Central memory CD4-positive, alpha-beta T cell (primary cell): ENCODE data around the gene KCNAB1.
"Not testable (repeated sequence)": the region's sequence is repeated elsewhere in the genome, so short reads cannot be mapped to it uniquely, and the experiment has no call there.

Experiments
- DNase-seq: peaks from one replicate; pipeline ENCODE4 v3.0.0; 2022

KCNAB1 gene

DNA sequence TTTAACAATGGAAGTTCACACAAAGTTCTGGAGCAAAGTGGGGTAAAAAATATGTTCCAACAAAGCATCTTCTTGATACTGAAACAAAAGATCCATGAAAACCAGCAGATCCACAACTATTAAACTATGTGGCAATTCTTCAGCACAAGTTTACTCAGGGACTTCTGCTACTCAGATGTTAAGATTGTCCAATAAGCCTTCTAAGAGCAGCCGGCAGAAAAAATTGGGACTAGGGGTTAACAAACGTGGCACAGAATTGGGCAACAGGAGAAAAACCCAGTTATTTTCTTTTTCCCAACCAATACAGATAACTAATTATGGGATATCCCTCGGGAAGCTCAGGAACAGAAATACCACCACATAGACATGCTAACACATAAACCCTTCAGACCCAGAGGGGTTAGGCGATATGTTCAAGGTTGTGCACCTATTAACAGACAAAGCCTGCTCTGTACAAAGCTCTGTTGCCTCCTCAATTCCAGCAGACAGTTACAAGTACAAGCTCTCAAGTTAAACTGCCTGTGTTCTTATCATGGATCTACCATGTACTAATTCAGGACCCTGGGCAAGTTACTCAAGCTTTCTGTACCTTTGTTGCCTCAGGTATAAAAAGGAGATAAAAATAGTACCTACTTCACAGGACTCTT lies 427.8 kb downstream of the KCNAB1 start:
- DNase-seq = no peak

DNA sequence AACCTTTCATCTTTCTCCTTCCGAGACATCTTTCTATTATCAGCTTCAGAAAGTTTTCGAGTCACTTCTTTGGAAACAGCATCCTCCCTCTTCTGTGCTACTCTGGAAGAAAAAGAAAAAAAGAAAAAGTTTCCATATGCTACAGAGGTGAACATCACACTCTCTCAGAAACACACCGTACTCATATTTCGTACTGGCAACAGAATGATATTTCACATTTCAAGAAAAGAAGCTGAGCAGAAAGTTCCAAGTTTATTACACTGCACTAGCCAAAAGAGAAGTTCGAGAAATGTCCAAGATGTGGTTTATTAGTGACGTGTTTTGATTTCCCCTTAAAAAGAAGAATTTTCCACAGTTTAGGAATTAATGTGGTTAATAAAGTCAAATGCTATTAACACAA lies 428.5 kb downstream of the KCNAB1 start:
- DNase-seq = no peak

DNA sequence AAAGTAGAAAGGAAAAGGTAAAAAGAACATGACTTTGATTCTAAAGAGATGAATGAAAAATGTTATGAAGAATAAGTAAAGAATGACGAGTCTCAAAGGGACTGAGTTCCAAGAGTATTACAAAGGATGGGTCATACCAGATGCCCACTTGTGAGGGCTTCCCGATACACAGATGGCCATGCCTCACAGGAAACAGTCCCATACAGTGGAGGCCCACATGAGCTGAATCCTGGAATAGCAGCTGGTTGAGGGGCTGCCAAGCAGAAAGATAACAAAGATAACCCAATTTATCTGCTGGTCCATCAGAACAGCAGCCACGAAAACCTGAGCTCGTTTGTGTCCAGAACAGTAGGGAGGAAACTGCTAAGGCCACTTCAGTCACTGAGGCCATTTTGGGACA lies 430.9 kb downstream of the KCNAB1 start:
- DNase-seq = no peak

DNA sequence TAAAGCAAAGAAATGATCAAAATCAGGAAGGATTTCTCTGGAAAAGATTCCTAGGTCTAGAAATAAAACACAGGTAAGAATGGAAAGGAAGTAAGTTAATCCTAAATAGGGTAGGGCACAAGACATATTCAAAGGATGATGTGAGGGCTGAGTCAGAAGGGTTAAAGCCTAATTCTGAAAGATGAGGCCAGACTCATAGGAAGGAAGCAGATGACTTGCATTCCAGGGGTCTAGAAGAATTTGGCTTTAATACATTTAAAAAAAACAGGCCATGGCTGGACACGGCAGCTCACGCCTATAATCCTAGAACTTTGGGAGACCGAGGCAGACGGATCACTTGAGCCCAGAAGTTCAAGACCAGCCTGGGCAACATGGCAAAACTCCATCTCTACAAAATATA lies 431.4 kb downstream of the KCNAB1 start:
- no peak for DNase-seq

DNA sequence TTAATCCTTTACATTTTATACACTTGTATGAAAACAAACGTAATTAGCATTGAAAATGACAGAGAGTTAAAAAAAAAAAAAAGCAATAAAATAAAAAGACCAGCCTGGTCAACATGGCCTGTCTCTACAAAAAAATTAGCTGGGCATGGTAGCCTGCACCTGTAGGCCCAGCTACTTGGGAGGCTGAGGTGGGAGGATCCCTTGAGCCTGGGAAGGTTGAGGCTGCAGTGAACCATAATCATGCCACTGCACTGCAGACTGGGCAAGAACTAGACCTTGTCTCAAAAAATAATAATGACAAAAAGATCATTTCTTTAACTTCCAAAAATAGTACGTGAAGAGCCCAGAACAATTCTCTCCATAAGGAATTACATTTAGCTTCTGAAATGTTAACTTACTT lies 432.6 kb downstream of the KCNAB1 start:
- no peak for DNase-seq

DNA sequence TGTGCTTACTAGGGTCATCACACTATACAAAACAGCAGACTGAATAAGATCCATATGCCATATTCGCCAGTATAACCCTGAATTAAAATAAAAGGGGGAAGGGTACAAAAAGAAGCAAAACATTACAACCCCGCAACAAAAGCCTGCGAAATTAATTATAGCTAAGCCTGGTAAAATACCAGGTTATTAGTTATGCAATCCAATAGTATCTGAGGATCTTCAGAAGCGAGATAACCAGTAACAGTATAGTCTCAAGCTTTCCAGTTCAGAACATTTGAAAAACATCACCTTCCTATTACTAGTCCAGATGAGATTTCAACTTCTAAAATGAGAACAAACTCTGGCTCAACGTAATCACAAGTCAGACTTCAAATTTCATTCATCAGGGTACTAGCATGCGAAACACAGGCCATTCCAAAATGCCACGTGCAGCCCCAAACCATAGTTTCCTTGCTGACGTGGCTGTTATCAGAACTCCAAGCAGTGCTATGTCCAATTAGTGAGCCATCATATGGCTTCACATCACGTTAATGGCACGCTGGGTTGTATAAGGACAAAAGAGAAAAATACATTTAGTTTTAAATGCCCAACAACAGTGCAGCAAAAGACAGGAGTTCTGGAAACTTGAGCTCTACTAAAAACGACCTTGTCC lies 433.5 kb downstream of the KCNAB1 start:
- no peak for DNase-seq

DNA sequence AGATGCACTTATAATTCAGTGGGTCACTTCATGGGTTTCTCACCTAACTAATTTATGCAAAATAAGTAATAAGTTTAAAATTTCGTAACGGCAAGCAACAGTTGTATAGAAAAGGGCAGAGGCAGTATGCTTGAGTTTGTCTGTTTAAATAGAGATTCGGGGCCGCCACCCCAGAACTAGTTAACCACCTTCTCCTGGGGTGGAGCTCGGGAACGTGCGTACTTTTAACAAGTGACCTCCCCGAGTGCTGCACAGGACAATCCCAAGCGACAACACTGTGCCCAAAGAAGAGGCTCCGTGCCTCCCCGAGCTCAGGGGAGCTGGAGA lies 434.1 kb downstream of the KCNAB1 start:
- DNase-seq = no peak

DNA sequence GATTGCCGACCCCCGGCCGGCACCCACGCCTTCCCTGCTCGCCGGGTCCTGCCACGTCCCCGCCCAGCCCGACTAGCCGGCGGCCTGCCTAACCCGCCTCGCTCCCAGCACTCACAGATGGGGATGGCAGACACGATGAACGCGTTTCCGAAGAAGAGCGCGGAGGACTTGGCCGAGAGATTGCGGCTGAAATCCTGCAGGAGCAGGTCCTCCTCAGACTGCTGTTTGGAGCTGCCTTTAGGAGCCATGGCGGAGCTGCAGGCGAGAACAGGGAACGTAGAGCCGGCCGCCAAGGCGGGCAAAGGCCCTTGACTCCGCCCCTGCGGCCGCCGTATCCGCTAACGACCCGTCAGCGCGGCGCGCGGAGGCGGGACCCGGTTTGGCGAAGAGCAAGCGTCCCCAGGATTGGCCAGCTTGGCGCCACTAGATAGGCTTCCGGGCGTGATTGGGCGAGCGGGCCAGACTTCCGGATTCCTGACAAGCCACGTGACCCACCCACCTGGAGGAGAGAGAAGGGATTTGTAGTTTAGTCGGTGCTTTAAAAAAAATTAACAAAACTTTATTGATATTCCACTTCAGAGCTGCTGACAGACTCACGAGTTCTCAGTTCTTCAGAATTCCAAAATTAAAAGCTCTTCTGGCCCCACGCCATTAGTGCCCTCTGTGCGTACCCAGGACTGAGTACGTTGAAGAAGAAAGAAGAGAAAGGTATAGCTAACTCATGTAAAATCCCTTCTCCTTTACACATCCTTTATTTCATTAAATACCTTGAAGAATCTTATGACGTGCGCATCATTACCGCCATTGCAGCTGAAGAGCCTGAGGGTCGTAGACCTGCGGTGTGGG lies 434.7 kb downstream of the KCNAB1 start, which contains the start of gene SSR3:
SSR3 (minus strand) TSS at position 276 of the 846 bp plus-strand sequence; CDS start at position 248, 28 bp downstream.
- peak; percentile 98 for DNase-seq

DNA sequence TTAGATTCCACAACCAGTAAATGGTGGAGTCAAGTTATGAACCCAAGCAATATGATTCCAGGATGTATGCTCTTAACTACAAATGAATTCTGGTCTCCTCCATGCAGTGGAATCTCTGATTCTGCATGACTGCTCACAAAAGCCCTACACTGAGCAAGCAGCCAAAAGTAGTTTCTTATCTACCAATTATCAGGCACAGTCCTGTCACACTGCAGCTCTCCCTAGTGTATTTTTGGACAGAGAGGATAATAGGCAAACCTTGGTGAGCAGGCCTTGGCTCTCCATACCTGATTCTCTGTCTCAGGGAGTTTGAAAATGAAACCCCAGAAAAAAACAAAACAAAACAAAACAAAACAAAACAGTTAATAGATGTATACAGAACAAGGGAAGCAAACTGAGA lies 438.0 kb downstream of the KCNAB1 start:
- no peak for DNase-seq

DNA sequence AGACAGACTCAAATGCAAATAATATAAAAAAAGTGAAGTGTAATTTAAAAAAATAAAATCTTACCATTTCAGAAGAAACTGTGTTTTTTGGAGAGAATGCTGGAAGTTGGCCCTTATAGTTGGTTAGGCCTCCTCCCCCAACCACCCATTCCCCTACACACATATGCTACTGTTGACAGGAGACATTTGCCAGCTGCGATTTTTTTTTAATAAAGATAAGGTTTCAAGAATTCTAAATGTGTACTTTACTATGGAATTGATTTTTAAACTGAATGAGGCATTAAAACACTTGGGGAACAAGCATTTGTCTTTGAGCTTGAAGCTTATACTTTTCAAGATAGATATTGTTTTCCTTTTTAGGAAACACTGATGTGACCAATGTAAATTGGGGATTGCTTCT lies 438.9 kb downstream of the KCNAB1 start:
- DNase-seq = no peak

DNA sequence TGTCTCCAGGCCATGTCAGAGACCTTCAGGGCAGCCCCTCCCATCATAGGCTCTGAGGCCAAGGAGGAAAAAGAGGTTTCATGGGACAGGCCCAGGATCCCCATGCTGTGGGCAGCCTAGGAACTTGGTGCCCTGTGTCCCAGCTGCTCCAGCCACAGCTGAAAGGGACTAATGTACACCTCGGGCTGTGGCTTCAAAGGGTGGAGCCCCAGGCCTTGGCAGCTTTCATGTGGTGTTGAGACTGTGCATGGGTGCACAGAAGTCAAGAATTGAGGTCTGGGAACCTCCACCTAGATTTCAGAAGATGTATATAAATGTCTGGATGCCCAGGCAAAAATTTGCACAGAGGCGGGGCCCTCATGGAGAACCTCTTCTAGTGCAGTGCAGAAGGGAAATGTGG lies 441.2 kb downstream of the KCNAB1 start:
- DNase-seq = no peak

DNA sequence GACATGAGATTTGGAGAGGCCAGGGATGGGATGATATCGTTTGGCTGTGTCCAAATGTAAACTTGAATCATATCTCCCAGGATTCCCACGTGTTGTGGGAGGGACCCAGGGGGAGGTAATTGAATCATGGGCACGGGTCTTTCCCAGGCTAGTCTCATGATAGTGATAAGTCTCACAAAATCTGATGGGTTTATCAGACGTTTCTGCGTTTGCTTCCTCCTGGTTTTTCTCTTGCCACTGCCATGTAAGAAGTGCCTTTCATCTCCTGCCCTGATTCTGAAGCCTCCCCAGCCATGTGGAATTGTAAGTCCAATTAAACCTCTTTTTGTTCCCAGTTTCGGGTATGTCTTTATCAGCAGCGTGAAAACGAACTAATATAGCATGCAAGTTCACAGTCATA lies 442.1 kb downstream of the KCNAB1 start:
- not testable (repeated sequence) for DNase-seq

DNA sequence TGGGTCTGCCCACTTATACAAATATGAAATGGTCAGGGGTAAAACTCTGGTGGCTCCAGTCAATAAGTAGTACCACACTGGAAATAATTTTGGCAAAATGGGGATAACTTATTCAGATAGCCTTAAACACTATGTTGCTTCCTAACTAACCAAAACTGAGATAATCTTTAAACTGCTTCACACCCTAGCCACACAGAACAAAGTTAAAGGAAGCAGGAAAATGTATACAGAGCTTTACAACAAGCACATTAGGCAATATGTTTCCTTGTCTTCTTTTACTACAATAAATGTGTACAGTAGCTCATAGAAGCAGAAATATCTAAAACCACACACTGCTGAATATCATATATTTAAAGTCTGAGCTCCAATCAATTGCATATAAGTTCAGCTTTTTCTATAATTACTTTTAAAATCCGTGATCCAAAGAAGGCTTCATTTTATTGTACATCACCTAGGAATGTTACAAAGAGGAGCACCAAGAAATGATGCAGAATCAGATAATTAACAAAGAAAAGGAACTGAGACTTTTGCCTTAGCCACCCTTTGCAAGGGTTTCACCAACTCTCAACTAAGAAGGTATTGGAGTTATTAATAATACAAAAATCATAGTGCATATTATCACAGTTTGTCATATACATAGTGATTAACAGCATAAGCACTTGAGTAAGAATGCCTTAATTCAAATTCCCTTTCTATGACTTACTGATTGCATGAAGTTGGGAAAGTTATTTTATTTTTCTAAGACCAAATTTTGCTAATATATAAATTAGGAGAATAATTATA lies 443.7 kb downstream of the KCNAB1 start:
- no peak for DNase-seq

DNA sequence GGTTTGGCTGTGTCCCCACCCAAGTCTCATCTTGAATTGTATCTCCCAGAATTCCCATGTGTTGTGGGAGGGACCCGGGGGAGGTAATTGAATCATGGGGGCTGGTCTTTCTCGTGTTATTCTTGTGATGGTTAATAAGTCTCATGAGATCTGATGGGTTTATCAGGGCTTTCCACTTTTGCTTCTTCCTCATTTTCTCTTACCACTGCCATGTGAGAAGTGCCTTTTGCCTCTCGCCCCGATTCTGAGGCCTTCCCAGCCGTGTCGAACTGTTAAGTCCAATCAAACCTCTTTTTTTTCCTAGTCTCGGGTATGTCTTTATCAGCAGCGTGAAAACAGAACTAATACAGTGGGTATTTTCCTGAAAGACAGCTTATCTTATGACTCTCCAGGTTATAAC lies 448.6 kb downstream of the KCNAB1 start:
- not testable (repeated sequence) for DNase-seq

DNA sequence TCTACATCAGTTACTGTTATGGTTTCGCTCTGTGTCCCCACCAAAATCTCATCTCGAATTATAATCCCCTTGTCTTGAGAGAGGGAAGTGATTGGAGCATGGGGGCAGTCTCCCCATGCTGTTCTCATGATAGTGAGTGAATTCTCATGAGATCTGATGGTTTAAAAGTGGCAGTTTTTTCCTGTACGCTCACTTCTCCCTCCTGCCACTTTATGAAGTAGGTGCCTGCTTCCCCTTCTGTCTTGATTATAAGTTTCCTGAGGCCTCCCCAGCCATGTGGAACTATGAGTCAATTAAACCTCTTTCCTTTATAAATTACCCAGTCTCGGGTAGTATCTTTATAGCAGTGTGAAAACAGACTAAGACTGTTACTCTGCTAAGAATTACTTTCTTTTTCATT lies 449.5 kb downstream of the KCNAB1 start:
- not testable (repeated sequence) for DNase-seq

DNA sequence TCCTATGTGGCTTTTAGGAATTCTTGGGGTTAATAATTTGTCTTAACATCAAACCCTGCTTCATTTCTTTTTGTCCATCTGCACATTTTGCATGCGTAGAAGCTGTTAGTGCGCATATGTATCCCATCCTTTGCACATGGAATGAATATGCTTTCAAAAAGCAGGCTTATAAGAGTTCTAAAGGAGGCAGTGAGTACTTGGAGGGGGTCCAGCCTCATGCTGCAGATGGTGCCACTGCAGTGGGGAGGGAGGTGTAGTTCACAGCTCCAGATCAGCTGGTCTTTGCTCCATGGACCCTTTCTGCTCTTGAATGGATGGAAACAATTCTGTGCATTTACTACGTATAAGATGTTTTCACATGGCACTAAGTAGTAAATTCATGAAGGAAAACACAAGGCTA lies 455.3 kb downstream of the KCNAB1 start:
- DNase-seq = no peak

DNA sequence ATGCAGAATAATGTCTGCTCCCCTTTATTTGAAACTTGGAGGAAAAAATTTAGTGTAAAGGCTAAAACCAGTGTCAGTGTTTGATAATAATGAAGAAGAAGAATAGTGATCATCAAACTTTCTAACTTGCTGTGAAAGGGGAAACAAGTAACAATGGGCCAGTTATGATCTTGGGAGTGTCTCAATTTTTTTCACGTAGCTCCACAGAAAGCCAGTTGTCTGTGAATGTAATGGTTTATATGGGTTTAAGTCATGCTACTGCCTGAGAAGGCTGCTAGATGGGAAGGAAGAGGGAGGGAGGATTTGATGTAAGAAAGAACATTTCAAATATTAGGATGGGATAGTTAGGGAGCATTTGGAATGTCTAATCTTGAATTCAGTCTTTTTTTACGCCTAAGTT lies 455.7 kb downstream of the KCNAB1 start:
- no peak for DNase-seq

DNA sequence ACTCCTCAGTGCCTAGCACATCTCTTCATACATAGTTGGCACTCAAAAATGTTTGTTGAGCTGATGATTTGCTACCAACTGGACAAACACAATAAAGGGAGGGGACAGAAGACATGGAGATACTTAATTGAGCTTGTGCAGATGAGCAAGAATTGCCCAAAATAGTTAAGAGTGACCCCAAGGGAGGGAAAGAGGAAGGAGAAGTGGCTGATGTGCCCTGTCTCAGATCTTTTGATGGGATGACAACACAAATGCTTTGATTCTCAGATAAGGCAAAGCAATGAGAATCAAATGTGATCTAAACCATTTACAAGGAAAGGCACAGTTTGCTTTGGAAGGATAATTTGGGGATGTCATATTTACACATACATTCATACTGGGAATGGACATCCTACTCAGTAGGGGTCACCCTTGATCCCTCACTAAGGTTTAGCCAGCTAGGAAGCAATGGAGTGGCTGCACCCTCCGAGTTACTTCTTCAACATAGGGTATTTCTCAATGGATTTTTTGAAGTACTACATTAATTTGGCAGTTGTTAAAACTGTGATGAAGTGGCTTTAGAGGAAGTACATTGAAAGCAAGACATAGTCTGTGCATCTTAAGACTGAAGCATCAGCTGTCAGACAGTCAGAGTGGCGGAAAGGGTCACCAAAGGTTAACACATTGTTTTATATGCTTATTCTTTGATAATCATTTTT lies 456.4 kb downstream of the KCNAB1 start:
- DNase-seq = no peak

DNA sequence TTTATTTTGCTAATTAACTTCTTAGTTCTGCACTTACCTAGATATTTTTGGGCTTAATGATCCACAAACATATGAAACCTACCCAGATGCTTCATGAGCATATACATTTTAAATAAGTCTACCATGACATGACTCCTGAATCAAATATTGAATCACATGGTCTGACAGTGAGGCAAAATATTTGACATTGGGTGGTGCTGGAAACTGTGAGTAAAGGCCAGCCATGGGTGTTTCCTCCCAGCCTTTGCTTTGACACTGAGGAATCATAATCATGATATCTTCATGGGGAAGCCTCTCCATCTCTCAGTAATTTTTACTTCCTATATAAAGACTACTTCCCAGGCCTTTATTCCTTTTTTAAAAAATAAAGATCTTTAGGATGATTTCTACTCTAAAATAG lies 457.4 kb downstream of the KCNAB1 start:
- no peak for DNase-seq

DNA sequence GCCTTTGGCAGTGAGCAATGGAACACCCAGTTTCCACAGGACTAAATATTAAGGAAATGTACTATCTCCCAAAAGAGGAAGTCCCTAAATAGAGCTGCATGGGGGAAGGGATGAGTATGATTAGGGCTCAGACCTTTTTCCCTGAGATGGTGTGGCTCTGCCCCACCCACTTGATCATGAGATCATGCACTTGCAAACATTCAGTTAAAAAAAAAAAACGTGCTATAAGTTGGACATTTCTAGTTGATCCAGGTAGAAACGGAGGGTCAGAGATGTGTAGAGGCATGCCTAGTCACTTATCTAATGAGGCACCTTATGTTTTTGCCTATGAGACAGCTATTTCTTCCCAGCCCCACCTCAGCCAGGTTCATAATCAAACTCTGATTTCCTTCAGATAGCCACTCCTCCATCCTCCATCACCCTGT lies 459.1 kb downstream of the KCNAB1 start:
- DNase-seq = no peak

DNA sequence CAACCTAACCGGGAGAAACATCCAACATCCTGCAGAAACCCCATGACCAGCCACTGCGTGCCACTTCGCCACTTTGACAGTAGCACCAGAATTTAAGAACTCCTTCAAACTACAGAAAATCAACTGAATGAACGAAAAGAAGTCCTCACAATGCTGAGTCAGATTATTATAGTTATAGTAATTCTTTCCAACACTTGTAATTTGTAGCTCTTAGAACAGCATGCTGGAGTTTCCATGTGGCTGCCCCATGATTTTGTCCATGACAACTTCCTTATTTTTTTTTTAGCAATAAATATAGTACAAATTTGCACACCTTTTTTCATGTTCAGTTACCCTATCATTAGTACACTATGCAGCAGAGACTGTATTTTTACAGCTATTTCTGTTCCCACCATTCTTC lies 460.7 kb downstream of the KCNAB1 start:
- DNase-seq = no peak

DNA sequence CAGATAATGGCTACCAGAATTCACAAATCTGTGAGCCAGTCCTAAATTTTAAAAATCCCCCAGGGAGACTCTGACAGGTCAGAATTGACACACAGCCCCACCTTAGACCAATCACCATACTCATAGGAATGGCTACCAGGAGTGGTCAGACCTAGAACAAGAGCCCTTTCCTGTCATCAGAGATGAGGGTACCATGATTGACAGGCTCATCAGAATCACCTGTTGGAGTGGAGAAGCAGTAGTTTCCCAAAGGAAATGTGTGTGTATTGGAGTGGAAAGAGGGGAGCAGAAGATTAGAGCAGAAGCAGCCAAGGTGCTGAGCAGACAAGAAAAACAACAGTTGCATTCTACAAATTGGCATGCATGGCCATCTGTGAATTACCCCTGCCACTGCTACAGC lies 461.6 kb downstream of the KCNAB1 start:
- DNase-seq = no peak
